Placental pericyte (primary cell): ENCODE data around the gene MRTO4. TPM values are rescaled to one million over a fixed set of nuclear protein-coding genes. Genes with fewer than 3 reads are reported as not detected.

Experiments
- small RNA-seq: library from RNA; depleted of rRNA; stranded (forward); fragments of <200 nt; gene quantifications from one replicate; pipeline ENCODE3, GENCODE V24; 2012; ENCODE audit warnings: low replicate concordance
- total RNA-seq: library from RNA; depleted of rRNA; stranded (reverse); fragments of >200 nt; gene quantifications from 2 replicates; pipeline ENCODE4 v1.2.3, GENCODE V29; 2012

Gene MRTO4
- total RNA-seq: 17.9 and 46.4 TPM in 2 replicates

DNA sequence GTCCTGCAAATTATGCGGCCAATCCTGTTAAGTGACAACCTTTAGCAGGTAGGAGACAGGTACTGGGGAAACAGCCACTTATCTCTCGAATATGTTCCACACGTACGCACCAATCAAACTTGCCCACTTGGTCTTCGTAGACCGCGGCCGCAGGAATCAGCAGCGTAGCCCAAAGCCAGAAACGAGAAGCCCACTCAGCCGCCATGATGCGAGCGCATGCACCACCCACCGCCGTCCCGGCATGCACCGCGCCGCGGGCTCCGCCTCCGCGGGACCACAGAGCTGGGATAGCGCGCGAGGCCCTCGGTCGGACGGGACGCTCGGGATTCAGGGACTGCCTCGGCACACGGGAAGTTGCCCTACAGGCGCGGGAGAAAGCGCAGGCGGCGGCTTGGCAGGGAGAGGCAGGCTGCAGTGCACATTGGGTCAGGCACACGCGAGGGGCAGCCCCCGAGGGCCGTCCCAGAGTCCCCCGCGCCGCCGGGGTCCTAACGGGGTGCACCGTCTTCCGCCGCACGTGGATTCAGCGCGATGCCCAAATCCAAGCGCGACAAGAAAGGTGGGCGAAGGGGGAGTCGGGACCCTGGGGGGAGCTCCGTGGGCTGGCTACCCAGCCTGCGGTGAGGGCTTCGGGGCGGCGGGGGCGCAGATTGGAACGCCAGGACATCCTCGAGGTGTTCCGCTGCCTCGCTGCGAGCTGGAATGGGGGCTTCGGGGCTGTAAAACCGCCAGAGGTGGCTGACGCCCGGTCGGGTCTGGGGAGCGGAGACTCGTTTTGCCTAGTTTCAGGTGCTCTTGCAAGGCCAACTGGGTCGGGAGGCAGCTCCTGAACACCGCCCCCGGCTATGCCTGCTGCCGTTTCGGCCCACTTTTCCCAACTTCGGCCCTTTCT is at the start of gene MRTO4, which contains the start of gene EMC1:
Gene MRTO4, plus strand, starts transcription at position 501 of the 892 bp plus-strand sequence. Its CDS starts 31 bp downstream, at position 532.
Gene EMC1, minus strand, starts transcription at position 220 of the 892 bp plus-strand sequence. Its CDS starts 15 bp downstream, at position 205.

DNA sequence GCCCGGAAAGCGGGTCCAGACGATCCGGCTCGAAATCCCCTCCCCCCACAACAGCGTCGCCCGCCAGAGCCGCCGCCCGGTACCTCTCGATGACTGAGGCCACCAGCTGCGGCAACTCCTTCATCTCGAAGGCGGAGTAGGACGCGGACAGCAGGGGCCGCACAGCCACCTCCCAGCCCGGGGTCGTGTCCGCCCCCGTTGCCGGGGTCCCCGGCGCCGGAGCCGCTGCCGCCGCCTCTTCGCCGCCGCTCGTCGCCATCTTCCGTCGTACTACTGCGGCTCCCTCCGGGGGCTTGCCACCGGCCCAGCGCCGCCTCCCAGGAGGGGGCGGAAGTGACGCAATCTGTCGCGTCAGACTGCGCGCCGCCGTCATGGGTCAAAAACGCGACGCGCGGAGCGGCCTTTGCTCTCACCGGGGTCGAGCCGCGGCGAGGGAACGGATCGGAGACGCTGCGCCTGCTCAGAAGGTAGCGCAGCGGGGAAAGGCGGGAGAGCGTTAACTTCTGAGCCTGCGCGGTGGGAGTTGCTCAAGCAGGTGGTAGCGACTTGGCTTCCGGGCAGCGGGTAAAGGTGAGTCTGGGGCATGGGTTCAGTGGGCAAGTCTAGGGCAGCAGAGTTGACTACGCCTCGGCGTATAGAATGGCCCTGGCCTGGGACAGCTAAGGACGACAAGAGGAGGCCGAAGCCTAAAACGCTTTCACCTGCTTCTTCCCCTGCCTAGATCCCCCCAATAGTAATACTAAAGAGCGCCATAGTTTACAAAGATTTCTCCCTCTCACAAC is 41.4 kb upstream of the MRTO4 start, which contains the start of gene UBR4:
Gene UBR4, minus strand, starts transcription at position 277 of the 782 bp plus-strand sequence. Its CDS starts 18 bp downstream, at position 259.

DNA sequence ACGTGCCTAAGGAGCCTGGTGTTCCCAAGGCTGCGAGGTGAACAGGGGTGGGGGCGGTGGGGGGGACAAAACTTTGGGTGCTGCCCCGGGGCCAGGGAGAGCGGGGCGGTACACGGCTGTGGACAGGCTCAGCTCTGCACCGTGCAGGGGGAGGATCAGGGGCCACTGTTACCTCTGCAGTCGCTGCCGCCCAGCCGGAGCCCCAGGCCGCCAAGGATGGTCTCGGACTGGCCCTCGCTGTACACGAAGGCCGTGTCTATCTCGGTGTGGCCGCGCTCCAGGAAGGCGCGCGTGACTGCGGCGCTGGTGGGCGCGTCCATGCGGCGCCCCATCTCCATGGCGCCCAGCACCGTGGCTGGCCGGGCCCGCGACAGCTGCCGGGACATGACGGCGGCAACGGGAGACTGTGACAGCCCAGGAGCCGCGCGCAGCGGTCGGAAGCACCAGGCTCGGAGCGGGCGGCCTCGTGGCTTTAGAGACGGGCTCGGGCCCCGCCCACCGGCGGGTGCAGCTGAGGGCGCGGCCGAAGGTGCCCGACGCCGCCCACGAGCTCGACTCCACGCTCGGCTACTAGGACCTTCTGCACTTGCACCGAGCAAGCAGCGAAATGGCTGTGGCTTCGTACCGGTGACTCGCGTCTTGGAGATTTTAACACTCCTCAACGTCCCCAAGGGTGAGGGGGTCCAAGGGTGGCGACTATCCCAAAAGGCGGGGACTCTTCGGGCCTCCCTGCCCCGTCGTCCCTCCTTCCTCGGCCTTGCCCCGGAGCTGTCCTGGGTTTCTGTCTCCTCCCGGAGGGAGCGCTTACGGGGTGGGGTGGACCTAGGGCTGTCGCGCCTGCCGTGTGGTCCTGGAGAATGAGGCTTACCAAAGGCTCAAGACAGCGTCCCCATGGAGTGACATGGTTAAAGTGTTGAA is 37.0 kb downstream of the MRTO4 start, which contains the start of gene AKR7A3:
Gene AKR7A3, minus strand, starts transcription at position 447 of the 918 bp plus-strand sequence. Its CDS starts 61 bp downstream, at position 386.

Small RNA genes lying within 50 kb of the gene (small RNA-seq; reads per million reads assigned to genes)
- gene RNU6-1099P: 0.10 reads per million

Other genes starting within 250 kb of the MRTO4 start
- gene UBR4, start 41.5 kb upstream of the MRTO4 start, total RNA-seq: 212 and 221 TPM in 2 replicates
- gene EMC1, start 281 bp upstream of the MRTO4 start, total RNA-seq: 73.3 and 99.2 TPM in 2 replicates
- gene AKR7A3, start 37.0 kb downstream of the MRTO4 start, total RNA-seq: 0.29 and 0.66 TPM in 2 replicates
- 46.6 and 69.4 TPM in 2 replicates for gene AKR7A2, start 60.3 kb downstream of the MRTO4 start, total RNA-seq
- 28.9 and 53.4 TPM in 2 replicates for gene SLC66A1, start 60.5 kb downstream of the MRTO4 start, total RNA-seq
- gene CAPZB, start 233.7 kb downstream of the MRTO4 start, total RNA-seq: 201 and 250 TPM in 2 replicates